ENCODE measurements around the gene CYB561.

Gene CYB561

GRCh38 chr17:63402431-63403212 is 43.5 kb downstream of the CYB561 start:
- TF ChIP-seq, protein P1, sequence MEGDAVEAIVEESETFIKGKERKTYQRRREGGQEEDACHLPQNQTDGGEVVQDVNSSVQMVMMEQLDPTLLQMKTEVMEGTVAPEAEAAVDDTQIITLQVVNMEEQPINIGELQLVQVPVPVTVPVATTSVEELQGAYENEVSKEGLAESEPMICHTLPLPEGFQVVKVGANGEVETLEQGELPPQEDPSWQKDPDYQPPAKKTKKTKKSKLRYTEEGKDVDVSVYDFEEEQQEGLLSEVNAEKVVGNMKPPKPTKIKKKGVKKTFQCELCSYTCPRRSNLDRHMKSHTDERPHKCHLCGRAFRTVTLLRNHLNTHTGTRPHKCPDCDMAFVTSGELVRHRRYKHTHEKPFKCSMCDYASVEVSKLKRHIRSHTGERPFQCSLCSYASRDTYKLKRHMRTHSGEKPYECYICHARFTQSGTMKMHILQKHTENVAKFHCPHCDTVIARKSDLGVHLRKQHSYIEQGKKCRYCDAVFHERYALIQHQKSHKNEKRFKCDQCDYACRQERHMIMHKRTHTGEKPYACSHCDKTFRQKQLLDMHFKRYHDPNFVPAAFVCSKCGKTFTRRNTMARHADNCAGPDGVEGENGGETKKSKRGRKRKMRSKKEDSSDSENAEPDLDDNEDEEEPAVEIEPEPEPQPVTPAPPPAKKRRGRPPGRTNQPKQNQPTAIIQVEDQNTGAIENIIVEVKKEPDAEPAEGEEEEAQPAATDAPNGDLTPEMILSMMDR (IDR thresholded peaks at IDR 0.05; ENCODE audit: low read depth, low read length): no peak
- peak; percentile 71 for DNase-seq (ENCODE audit: low read depth in 2 of 2)
- H3K4me3 ChIP-seq (replicated peaks in 1 of 2; ENCODE audit: low read depth in 2 of 2, low read length in 2 of 2): no peak overlapping the region

GRCh38 chr17:63399856-63400255 is 46.2 kb downstream of the CYB561 start:
- no peak overlapping the region for H3K4me3 ChIP-seq (replicated peaks in 1 of 2; ENCODE audit: low read depth in 2 of 2, low read length in 2 of 2)
- TF ChIP-seq, protein P1 (IDR thresholded peaks at IDR 0.05; ENCODE audit: low read depth, low read length): no peak
- DNase-seq (ENCODE audit: low read depth in 2 of 2): peak; percentile 63 to 77

DNA sequence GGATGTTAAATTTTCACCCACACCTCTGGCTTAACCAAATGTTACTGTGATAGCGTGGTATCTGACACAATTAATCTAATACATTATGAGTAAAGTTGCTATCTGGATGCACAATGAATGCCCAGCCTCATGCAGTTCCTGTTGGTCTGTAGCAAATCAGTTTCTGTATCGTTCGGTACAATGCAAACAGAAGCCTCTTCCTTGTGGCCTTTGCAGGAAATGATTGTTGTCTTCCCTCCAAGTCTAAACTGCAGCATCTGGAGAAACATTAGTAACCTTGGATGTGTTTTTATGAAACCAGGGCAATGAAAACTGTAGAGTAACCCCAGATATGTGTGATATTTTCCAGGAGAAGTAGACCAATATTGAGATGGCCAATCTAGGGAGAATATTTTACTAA is 46.8 kb downstream of the CYB561 start:
- DNase-seq (ENCODE audit: low read depth in 2 of 2): peak; percentile 54 to 73
- TF ChIP-seq, protein P1 (IDR thresholded peaks at IDR 0.05; ENCODE audit: low read depth, low read length): no peak
- H3K4me3 ChIP-seq (replicated peaks in 1 of 2; ENCODE audit: low read depth in 2 of 2, low read length in 2 of 2): no peak overlapping the region

GRCh38 chr17:63398680-63399079 is 47.4 kb downstream of the CYB561 start:
- TF ChIP-seq, protein P1 (IDR thresholded peaks at IDR 0.05; ENCODE audit: low read depth, low read length): no peak
- peak in 1 of 2 donors; percentile 9 for DNase-seq (ENCODE audit: low read depth in 2 of 2)
- H3K4me3 ChIP-seq (replicated peaks in 1 of 2; ENCODE audit: low read depth in 2 of 2, low read length in 2 of 2): no peak overlapping the region

GRCh38 chr17:63395075-63395805 is 50.9 kb downstream of the CYB561 start:
- H3K4me3 ChIP-seq (replicated peaks in 1 of 2; ENCODE audit: low read depth in 2 of 2, low read length in 2 of 2): no peak overlapping the region
- DNase-seq (ENCODE audit: low read depth in 2 of 2): peak; percentile 77 to 79
- TF ChIP-seq, protein P1 (IDR thresholded peaks at IDR 0.05; ENCODE audit: low read depth, low read length): peak; percentile 8

GRCh38 chr17:63390090-63390489 is 56.0 kb downstream of the CYB561 start:
- TF ChIP-seq, protein P1 (IDR thresholded peaks at IDR 0.05; ENCODE audit: low read depth, low read length): no peak
- DNase-seq (ENCODE audit: low read depth in 2 of 2): no peak
- H3K4me3 ChIP-seq (replicated peaks in 1 of 2; ENCODE audit: low read depth in 2 of 2, low read length in 2 of 2): no peak overlapping the region
